ENCODE results near the gene TSPEAR. TPM values are rescaled to one million over a fixed set of nuclear protein-coding genes. Genes with fewer than 3 reads are reported as not detected.
A peak's percentile ranks its signal among the peaks of the same experiment; 100 is the strongest.

The TSPEAR gene
- total and polyA plus RNA-seq, 2 of the 13 experiments (the other 11 are each of a cell fraction or from before 2014, with no cell fraction given): 0.07 to 0.32 TPM

- 0 out of 2 replicates have a peak, but pooled peaks have one; percentile 35 for TF ChIP-seq ZNF276 (CRISPR knock-in tag; IDR thresholded peaks at IDR 0.05; ENCODE audit: low read depth)
- 0 out of 2 replicates have a peak, but pooled peaks have one; percentile 47 for TF ChIP-seq TFDP1 (CRISPR knock-in tag; IDR thresholded peaks at IDR 0.05; ENCODE audit: borderline replicate concordance)
- no peak for TF ChIP-seq LRRFIP1 (CRISPR knock-in tag; conservative IDR thresholded peaks at IDR 0.05)
- peak in 1 of 2 experiments; percentile 74; a peak in 2 of 4 replicates for TF ChIP-seq ATF4 (CRISPR knock-in tag; IDR thresholded peaks at IDR 0.05)
- 0 out of 2 replicates have a peak, but pooled peaks have one; percentile 62 for TF ChIP-seq ZZZ3 (CRISPR knock-in tag; IDR thresholded peaks at IDR 0.05; ENCODE audit: borderline replicate concordance)
- peak; percentile 30; the same call in 1 of the 2 replicates for TF ChIP-seq MEF2D (CRISPR knock-in tag; IDR thresholded peaks at IDR 0.05)
- no peak for TF ChIP-seq ZNF121 (CRISPR knock-in tag; IDR thresholded peaks at IDR 0.05)
- no peak for TF ChIP-seq THAP7 (CRISPR knock-in tag; IDR thresholded peaks at IDR 0.05)
- TF ChIP-seq MIER3 (CRISPR knock-in tag; IDR thresholded peaks at IDR 0.05; ENCODE audit: borderline replicate concordance): peak; percentile 73; the same call in 1 of the 2 replicates
- TF ChIP-seq ZMAT3 (CRISPR knock-in tag; conservative IDR thresholded peaks at IDR 0.05): peak; percentile 90
- TF ChIP-seq ZNF407 (CRISPR knock-in tag; IDR thresholded peaks at IDR 0.05; ENCODE audit: not compliant biosample characterization): no peak
Measured at GRCh38 chr21:44702973-44703730, 8.2 kb downstream of the TSPEAR start (continued).
